GM19438 (cell line): ENCODE data around the gene COLEC11.
"Not testable (repeated sequence)": the region's sequence is repeated elsewhere in the genome, so short reads cannot be mapped to it uniquely, and the experiment has no call there.

Source experiments
- ATAC-seq: cut with Tn5 transposase; IDR thresholded peaks from one replicate; pipeline ENCODE4 v1.9.1; 2021; ENCODE audit warnings: low read depth; ENCODE audit not compliant: unreplicated experiment

The COLEC11 gene

DNA sequence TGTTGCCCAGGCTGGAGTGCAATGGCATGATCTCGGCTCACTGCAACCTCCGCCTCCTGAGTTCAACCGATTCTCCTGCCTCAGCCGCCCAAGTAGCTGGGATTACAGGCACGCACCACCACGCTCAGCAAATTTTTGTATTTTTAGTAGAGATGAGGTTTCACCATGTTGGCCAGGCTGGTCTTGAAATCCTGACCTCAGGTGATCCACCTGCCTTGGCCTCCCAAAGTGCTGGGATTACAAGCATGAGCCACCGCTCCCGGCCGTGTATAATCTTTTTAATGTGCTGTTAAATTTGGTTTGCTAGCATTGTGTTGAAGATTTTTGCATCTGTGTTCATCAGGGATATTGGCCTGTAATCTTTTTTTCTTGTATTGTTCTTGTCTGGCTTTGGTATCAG, 24.7 kb downstream of the COLEC11 start:
- ATAC-seq: not testable (repeated sequence)

DNA sequence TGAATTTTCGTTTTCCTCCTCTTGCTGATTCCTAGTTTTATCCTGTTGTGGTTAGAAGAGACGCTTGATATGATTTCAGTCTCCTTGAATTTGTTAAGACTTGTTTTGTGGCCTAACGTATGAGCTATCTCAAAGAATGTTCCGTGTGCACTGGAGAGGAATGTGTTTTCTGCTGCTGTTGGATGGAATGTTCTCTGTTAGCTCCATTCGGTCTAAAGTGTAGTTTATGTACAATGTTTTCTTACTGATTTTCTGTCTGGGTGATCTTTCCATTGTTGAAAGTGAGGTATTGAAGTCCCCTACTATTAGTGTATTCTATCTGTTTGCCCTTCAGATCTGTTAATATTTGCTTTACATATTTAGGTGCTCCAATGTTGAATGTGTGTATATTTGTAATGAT, 25.9 kb downstream of the COLEC11 start:
- ATAC-seq: no peak

- no peak for ATAC-seq
These were observed 28.1 kb downstream of the COLEC11 start for GRCh38 chr2:3622967-3623366.

GRCh38 chr2:3624059-3624794, 29.3 kb downstream of the COLEC11 start:
- peak; percentile 67 for ATAC-seq

DNA sequence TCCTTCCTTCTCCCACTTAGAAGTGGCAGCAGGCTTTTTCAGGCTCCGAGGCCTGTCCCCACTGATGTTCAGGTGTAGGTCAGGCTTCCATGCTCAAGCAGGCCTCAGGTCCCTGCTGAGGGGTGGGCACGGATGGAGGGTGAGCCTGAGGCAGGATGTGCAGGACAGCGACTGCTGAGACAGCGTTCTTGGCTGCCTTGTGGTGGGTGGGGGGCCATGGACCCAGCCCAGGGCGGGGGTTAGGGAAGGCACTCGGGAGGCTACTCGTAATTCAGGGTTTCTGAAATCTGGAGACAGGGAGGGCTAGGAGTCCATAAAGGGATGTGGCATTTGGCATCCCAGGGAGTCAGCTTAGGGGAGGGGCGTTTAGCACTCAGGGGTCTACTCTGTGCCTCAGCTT, 30.3 kb downstream of the COLEC11 start:
- ATAC-seq: no peak

GRCh38 chr2:3626118-3626811, 31.4 kb downstream of the COLEC11 start:
- no peak for ATAC-seq

GRCh38 chr2:3626812-3627499, 32.0 kb downstream of the COLEC11 start:
- ATAC-seq: no peak

GRCh38 chr2:3627500-3628100, 32.7 kb downstream of the COLEC11 start:
- no peak for ATAC-seq

GRCh38 chr2:3628241-3628679, 33.3 kb downstream of the COLEC11 start:
- no peak for ATAC-seq

GRCh38 chr2:3628800-3629199, 33.9 kb downstream of the COLEC11 start:
- ATAC-seq: no peak

DNA sequence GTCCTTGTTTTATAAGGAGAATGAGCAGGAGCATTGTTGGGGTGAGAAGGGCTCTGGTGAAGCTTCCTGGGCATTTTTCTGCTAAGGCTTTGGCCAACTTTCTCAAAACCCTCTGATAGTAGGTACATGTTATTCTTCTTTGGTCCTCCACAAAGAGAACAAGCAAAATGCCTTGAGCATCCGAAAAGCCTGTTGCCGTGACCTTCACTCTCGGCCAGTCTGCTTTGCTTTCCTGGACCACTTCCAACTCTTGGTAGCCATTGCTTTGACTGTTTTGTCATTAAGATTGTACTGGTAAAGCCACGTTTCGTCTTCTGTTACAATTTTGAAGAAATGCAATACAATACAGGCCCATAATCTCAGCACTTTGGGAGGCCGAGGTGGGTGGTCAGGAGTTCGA, 35.7 kb downstream of the COLEC11 start:
- no peak for ATAC-seq

GRCh38 chr2:3631161-3631850, 36.4 kb downstream of the COLEC11 start:
- ATAC-seq: no peak

- no peak for ATAC-seq
These were observed 37.1 kb downstream of the COLEC11 start for GRCh38 chr2:3631851-3632659.

DNA sequence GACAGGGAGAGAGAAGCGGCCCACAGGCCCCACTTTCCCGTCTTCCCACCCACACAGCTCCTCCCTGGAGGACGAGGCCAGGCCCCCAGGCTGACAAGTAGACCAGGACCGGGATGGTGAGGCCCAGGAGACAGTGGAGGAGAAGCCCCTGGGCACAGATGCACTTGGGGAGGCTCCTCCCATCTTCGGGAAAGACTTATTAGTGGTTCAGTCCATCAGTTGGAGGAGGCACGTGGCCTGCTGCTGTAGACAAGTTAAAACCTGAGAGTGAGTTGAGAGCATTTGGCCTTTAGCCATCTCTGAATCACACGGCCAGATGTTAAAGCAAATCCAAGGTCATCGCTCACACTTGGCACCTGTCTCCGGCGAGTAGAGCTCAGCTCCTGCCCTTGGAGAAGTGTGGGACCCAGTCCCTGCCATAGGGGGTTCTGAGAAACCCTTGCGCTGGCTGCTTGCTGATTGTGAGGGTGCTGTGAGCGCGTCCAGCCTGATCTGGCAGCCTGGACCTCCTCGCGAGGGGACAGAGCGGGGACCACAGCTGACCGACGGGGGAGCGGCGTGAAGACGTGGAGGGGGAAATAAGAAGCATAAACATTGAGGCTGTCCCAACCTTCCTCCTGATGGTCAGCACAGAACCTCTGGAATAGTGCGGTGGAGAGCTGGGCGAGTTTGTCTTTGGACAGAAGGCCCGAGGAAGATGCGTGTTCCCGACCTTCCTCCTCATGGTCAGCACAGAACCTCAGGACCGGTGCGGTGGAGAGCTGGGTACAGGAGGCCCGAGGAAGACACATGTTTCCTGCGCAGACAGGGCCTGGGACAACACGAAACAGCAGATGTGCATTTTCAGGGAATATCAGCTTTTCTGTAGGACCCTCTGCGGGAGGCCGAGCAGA, 38.4 kb downstream of the COLEC11 start:
- ATAC-seq: no peak

GRCh38 chr2:3633982-3634595, 39.2 kb downstream of the COLEC11 start:
- no peak for ATAC-seq

GRCh38 chr2:3634596-3635121, 39.7 kb downstream of the COLEC11 start:
- no peak for ATAC-seq

- no peak for ATAC-seq
These were observed 40.5 kb downstream of the COLEC11 start for GRCh38 chr2:3635171-3635974.
